ENCODE data around the gene SAP30BP.

The SAP30BP gene

GRCh38 chr17:75626496-75627038 lies 40.6 kb upstream of the SAP30BP start:
- no peaks in the 10 kb centered on the region for H3K4me1 ChIP-seq (ENCODE audit: control insufficient read depth, insufficient read depth, low read length)

GRCh38 chr17:75627094-75627493 lies 40.0 kb upstream of the SAP30BP start:
- Histone ChIP-seq H3K9me3 (ENCODE audit: control insufficient read depth, insufficient read depth, low read length) (no peaks in the 10 kb centered on the region), H3K9ac (ENCODE audit: low read depth, low read length) (no peak overlapping the region), H3K4me3 (ENCODE audit: low read depth, low read length) (no peak overlapping the region), H3K36me3 (ENCODE audit: control insufficient read depth, insufficient read depth, low read length) (peaks cover 12% of the 10 kb centered on the region), H3K27me3 (ENCODE audit: control insufficient read depth, insufficient read depth, low read length) (no peaks in the 10 kb centered on the region), H3K4me1 (ENCODE audit: control insufficient read depth, insufficient read depth, low read length) (no peaks in the 10 kb centered on the region)

More at GRCh38 chr17:75626496-75627038, 40.6 kb upstream of the SAP30BP start:
- Histone ChIP-seq H3K9me3 (ENCODE audit: control insufficient read depth, insufficient read depth, low read length) (no peaks in the 10 kb centered on the region), H3K27me3 (ENCODE audit: control insufficient read depth, insufficient read depth, low read length) (no peaks in the 10 kb centered on the region), H3K4me3 (ENCODE audit: low read depth, low read length) (no peak overlapping the region), H3K36me3 (ENCODE audit: control insufficient read depth, insufficient read depth, low read length) (peaks cover 9% of the 10 kb centered on the region), H3K9ac (ENCODE audit: low read depth, low read length) (no peak overlapping the region)

- H3K9ac ChIP-seq (ENCODE audit: low read depth, low read length), result no peak overlapping the region
- H3K36me3 ChIP-seq (ENCODE audit: control insufficient read depth, insufficient read depth, low read length), result peaks cover 12% of the 10 kb centered on the region
- H3K4me3 ChIP-seq (ENCODE audit: low read depth, low read length), result no peak overlapping the region
Observed at GRCh38 chr17:75628425-75628824, 38.7 kb upstream of the SAP30BP start.

GRCh38 chr17:75629157-75629556 lies 38.0 kb upstream of the SAP30BP start:
- H3K27me3 ChIP-seq (ENCODE audit: control insufficient read depth, insufficient read depth, low read length), result no peaks in the 10 kb centered on the region
- no peak overlapping the region for H3K4me3 ChIP-seq (ENCODE audit: low read depth, low read length)
- H3K4me1 ChIP-seq (ENCODE audit: control insufficient read depth, insufficient read depth, low read length), result peaks cover 4% of the 10 kb centered on the region
- no peaks in the 10 kb centered on the region for H3K9me3 ChIP-seq (ENCODE audit: control insufficient read depth, insufficient read depth, low read length)
- H3K36me3 ChIP-seq (ENCODE audit: control insufficient read depth, insufficient read depth, low read length), result peaks cover 12% of the 10 kb centered on the region
- H3K9ac ChIP-seq (ENCODE audit: low read depth, low read length), result no peak overlapping the region

More at GRCh38 chr17:75628425-75628824, 38.7 kb upstream of the SAP30BP start:
- Histone ChIP-seq H3K27me3 (ENCODE audit: control insufficient read depth, insufficient read depth, low read length) (no peaks in the 10 kb centered on the region), H3K4me1 (ENCODE audit: control insufficient read depth, insufficient read depth, low read length) (peaks cover under 1% of the 10 kb centered on the region), H3K9me3 (ENCODE audit: control insufficient read depth, insufficient read depth, low read length) (no peaks in the 10 kb centered on the region)

- H3K27me3 ChIP-seq (ENCODE audit: control insufficient read depth, insufficient read depth, low read length), result no peaks in the 10 kb centered on the region
- no peaks in the 10 kb centered on the region for H3K9me3 ChIP-seq (ENCODE audit: control insufficient read depth, insufficient read depth, low read length)
- peaks cover 4% of the 10 kb centered on the region for H3K4me1 ChIP-seq (ENCODE audit: control insufficient read depth, insufficient read depth, low read length)
- no peak overlapping the region for H3K9ac ChIP-seq (ENCODE audit: low read depth, low read length)
- H3K4me3 ChIP-seq (ENCODE audit: low read depth, low read length), result no peak overlapping the region
- peaks cover 11% of the 10 kb centered on the region for H3K36me3 ChIP-seq (ENCODE audit: control insufficient read depth, insufficient read depth, low read length)
Observed at GRCh38 chr17:75630071-75630917, 36.8 kb upstream of the SAP30BP start.

- Histone ChIP-seq H3K4me1 (ENCODE audit: control insufficient read depth, insufficient read depth, low read length) (peaks cover 4% of the 10 kb centered on the region), H3K36me3 (ENCODE audit: control insufficient read depth, insufficient read depth, low read length) (peaks cover 10% of the 10 kb centered on the region), H3K9ac (ENCODE audit: low read depth, low read length) (no peak overlapping the region), H3K9me3 (ENCODE audit: control insufficient read depth, insufficient read depth, low read length) (no peaks in the 10 kb centered on the region), H3K4me3 (ENCODE audit: low read depth, low read length) (no peak overlapping the region), H3K27me3 (ENCODE audit: control insufficient read depth, insufficient read depth, low read length) (no peaks in the 10 kb centered on the region)
Observed at GRCh38 chr17:75631353-75631752, 35.8 kb upstream of the SAP30BP start.

- Histone ChIP-seq H3K4me1 (ENCODE audit: control insufficient read depth, insufficient read depth, low read length) (peaks cover 4% of the 10 kb centered on the region), H3K9ac (ENCODE audit: low read depth, low read length) (no peak overlapping the region), H3K36me3 (ENCODE audit: control insufficient read depth, insufficient read depth, low read length) (peaks cover 10% of the 10 kb centered on the region), H3K4me3 (ENCODE audit: low read depth, low read length) (no peak overlapping the region), H3K9me3 (ENCODE audit: control insufficient read depth, insufficient read depth, low read length) (no peaks in the 10 kb centered on the region), H3K27me3 (ENCODE audit: control insufficient read depth, insufficient read depth, low read length) (no peaks in the 10 kb centered on the region)
Observed at GRCh38 chr17:75632428-75632827, 34.7 kb upstream of the SAP30BP start.

- Histone ChIP-seq H3K9ac (ENCODE audit: low read depth, low read length) (no peak within 1 kb of the TSS), H3K9me3 (ENCODE audit: control insufficient read depth, insufficient read depth, low read length) (no peaks in the 10 kb centered on the region), H3K36me3 (ENCODE audit: control insufficient read depth, insufficient read depth, low read length) (peaks cover 10% of the 10 kb centered on the region), H3K27me3 (ENCODE audit: control insufficient read depth, insufficient read depth, low read length) (no peaks in the 10 kb centered on the region), H3K4me1 (ENCODE audit: control insufficient read depth, insufficient read depth, low read length) (peaks cover 4% of the 10 kb centered on the region), H3K4me3 (ENCODE audit: low read depth, low read length) (no peak within 1 kb of the TSS)
Observed at GRCh38 chr17:75632863-75633485, 34.2 kb upstream of the SAP30BP start, which contains the start of gene SMIM5. TSS of gene SMIM5 (plus strand) at chr17:75633434. CDS start at chr17:75640202, 6,768 bp downstream.

- Histone ChIP-seq H3K4me3 (ENCODE audit: low read depth, low read length) (no peak overlapping the region), H3K36me3 (ENCODE audit: control insufficient read depth, insufficient read depth, low read length) (peaks cover 10% of the 10 kb centered on the region), H3K9me3 (ENCODE audit: control insufficient read depth, insufficient read depth, low read length) (no peaks in the 10 kb centered on the region), H3K4me1 (ENCODE audit: control insufficient read depth, insufficient read depth, low read length) (peaks cover 4% of the 10 kb centered on the region), H3K9ac (ENCODE audit: low read depth, low read length) (no peak overlapping the region), H3K27me3 (ENCODE audit: control insufficient read depth, insufficient read depth, low read length) (no peaks in the 10 kb centered on the region)
Observed at GRCh38 chr17:75633486-75634375, 33.4 kb upstream of the SAP30BP start.

GRCh38 chr17:75634376-75634740 lies 32.8 kb upstream of the SAP30BP start:
- peaks cover 4% of the 10 kb centered on the region for H3K4me1 ChIP-seq (ENCODE audit: control insufficient read depth, insufficient read depth, low read length)
- H3K36me3 ChIP-seq (ENCODE audit: control insufficient read depth, insufficient read depth, low read length), result peaks cover 10% of the 10 kb centered on the region
- H3K9me3 ChIP-seq (ENCODE audit: control insufficient read depth, insufficient read depth, low read length), result no peaks in the 10 kb centered on the region
- H3K9ac ChIP-seq (ENCODE audit: low read depth, low read length), result no peak overlapping the region
- H3K4me3 ChIP-seq (ENCODE audit: low read depth, low read length), result no peak overlapping the region
- no peaks in the 10 kb centered on the region for H3K27me3 ChIP-seq (ENCODE audit: control insufficient read depth, insufficient read depth, low read length)
